ENCODE results near the gene PECR. TPM values are rescaled to one million over a fixed set of nuclear protein-coding genes. Genes with fewer than 3 reads are reported as not detected.

Gene PECR
- total RNA-seq, 4 donors from 2014 or later, result 11.1 to 15.6 (median 11.9) TPM

GRCh38 chr2:216110620-216111019 lies 29.0 kb upstream of the PECR start:
- DNase-seq (ENCODE audit: low spot score in 2 of 2), result no peak
- Histone ChIP-seq H3K9me3 (no peaks in the 10 kb centered on the region), H3K27ac (peak overlapping the region; percentile 94), H3K27me3 (no peaks in the 10 kb centered on the region), H3K36me3 (peaks cover 26% of the 10 kb centered on the region), H3K4me1 (peaks cover 46% of the 10 kb centered on the region), H3K4me3 (peak overlapping the region; percentile 92)
- no peak for TF ChIP-seq POLR2AphosphoS5 (IDR thresholded peaks at IDR 0.05)
- no peak for TF ChIP-seq POLR2A (IDR thresholded peaks at IDR 0.05)
- TF ChIP-seq, protein P1, sequence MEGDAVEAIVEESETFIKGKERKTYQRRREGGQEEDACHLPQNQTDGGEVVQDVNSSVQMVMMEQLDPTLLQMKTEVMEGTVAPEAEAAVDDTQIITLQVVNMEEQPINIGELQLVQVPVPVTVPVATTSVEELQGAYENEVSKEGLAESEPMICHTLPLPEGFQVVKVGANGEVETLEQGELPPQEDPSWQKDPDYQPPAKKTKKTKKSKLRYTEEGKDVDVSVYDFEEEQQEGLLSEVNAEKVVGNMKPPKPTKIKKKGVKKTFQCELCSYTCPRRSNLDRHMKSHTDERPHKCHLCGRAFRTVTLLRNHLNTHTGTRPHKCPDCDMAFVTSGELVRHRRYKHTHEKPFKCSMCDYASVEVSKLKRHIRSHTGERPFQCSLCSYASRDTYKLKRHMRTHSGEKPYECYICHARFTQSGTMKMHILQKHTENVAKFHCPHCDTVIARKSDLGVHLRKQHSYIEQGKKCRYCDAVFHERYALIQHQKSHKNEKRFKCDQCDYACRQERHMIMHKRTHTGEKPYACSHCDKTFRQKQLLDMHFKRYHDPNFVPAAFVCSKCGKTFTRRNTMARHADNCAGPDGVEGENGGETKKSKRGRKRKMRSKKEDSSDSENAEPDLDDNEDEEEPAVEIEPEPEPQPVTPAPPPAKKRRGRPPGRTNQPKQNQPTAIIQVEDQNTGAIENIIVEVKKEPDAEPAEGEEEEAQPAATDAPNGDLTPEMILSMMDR (IDR thresholded peaks at IDR 0.05), result no peak
- no peak for TF ChIP-seq EP300 (IDR thresholded peaks at IDR 0.05)
- 7% methylated on average over 1 of the region's 1 CpG for WGBS

DNA sequence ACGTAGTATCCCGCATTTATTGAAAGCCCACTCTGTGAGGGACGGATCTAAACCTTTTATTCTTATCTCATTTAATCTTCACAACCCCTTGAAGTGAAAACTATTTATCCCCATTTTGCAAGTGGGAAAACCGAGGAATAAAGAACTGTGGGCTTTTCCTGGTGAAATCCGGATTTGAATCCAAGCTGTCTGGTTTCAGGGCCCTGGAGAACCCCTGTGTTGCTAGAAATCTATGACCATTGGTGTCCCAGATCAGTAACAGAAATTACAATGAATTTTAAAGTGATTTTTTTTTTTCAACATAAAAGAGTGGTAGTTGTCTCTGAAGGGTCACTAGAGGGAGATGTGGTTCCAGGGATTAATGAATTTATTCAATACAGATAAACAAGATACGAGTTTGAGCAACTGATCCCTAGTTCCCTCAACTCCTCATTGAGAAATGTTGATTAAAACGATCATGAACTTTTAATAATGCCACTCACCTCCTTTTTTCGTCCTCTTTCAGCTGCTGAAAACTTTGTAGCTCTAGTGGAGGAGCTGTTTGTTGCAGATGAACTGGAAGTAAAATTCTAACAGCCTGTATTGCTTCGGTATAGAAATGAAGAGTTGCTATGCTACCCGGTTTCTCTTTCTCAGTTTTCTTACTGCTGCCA lies 28.5 kb upstream of the PECR start:
- Histone ChIP-seq H3K9me3 (no peaks in the 10 kb centered on the region), H3K4me3 (peak overlapping the region; percentile 92), H3K27ac (peak overlapping the region; percentile 94), H3K36me3 (peaks cover 26% of the 10 kb centered on the region), H3K27me3 (no peaks in the 10 kb centered on the region), H3K4me1 (peaks cover 44% of the 10 kb centered on the region)
- TF ChIP-seq POLR2A (IDR thresholded peaks at IDR 0.05) (no peak), EP300 (IDR thresholded peaks at IDR 0.05) (no peak), POLR2AphosphoS5 (IDR thresholded peaks at IDR 0.05) (no peak)
- TF ChIP-seq, protein P1 (IDR thresholded peaks at IDR 0.05), result peak; percentile 4 to 26
- WGBS, result 2% methylated on average over 10 of the region's 10 CpGs
- DNase-seq (ENCODE audit: low spot score in 2 of 2), result no peak

GRCh38 chr2:216108967-216109921 lies 27.6 kb upstream of the PECR start, which contains the start of gene XRCC5:
Gene XRCC5 (plus strand): TSS chr2:216109348. CDS start chr2:216109437, 89 bp downstream.
- TF ChIP-seq POLR2AphosphoS5 (IDR thresholded peaks at IDR 0.05) (peak; percentile 78 to 92 (median 92)), POLR2A (IDR thresholded peaks at IDR 0.05) (peak; percentile 29 to 79), EP300 (IDR thresholded peaks at IDR 0.05) (no peak)
- TF ChIP-seq, protein P1 (IDR thresholded peaks at IDR 0.05), result no peak
- Histone ChIP-seq H3K4me1 (peaks cover 39% of the 10 kb centered on the region), H3K4me3 (peak within 1 kb of the TSS; percentile 92), H3K36me3 (peaks cover 26% of the 10 kb centered on the region), H3K9me3 (no peaks in the 10 kb centered on the region), H3K27me3 (no peaks in the 10 kb centered on the region), H3K27ac (peak within 1 kb of the TSS; percentile 94)
- WGBS, result 0% methylated on average over 46 of the region's 57 CpGs
- DNase-seq (ENCODE audit: low spot score in 2 of 2), result peak; percentile 98

DNA sequence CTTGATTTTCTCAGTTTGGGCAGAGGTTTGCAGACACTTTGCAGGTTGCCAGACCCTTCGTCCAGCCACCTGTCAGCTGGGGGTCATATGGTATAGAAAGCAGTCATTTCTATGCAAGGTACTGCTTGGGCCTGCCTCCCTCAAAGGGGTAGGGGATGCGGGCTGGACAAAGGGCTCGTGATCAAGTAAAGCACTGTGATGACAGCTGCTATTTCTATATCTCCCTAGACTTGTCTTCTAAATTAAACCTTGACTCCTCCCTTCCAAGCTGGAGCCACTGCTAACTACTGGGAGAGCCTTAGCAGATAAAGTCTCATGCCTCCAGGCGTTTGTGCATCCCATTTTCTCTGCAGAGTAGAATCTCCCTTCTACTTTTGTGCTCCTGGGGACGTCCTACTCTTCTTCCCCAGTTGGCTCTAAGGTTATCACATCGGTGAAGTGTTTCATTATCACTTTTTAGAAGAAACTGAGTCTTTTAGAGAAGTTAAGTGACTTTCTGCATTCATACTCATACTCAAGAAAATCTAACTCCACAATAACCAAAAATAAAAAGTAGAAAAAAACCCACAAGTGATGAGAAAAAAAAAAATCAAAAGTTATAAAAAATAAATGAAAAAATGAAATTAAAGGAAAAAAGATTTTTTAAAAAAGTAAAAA lies 26.8 kb upstream of the PECR start:
- no peak for TF ChIP-seq EP300 (IDR thresholded peaks at IDR 0.05)
- WGBS, result 39% methylated on average over 6 of the region's 6 CpGs
- DNase-seq (ENCODE audit: low spot score in 2 of 2), result no peak
- Histone ChIP-seq H3K36me3 (peaks cover 23% of the 10 kb centered on the region), H3K4me1 (peaks cover 36% of the 10 kb centered on the region), H3K9me3 (no peaks in the 10 kb centered on the region), H3K4me3 (peak overlapping the region; percentile 92), H3K27ac (peak overlapping the region; percentile 12), H3K27me3 (no peaks in the 10 kb centered on the region)

DNA sequence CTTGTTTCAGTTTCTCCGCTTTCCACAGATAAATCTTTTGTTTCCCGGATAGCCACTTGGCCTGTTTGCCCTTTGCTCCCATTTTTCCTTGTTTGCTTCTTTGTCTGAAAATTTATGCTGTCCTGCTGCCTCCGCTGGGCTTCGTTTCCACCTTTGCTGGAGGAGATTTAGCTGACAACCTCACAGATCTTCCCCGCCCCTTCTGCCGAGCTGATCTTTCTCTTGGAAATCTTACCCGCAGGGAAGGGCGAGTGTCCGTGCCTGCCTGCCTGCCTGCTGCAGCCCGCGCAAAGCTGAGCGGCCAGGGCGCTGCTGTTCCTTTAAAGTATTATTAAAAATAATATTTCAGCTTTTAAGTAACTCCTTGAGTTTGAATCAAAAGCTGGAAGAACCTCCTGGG lies 26.2 kb upstream of the PECR start:
- WGBS, result 31% methylated on average over 13 of the region's 13 CpGs
- H3K4me3 ChIP-seq, result no peak overlapping the region

More for the DNA sequence above, 26.2 kb upstream of the PECR start:
- Histone ChIP-seq H3K27ac (no peak overlapping the region), H3K9me3 (no peaks in the 10 kb centered on the region), H3K4me1 (peaks cover 36% of the 10 kb centered on the region), H3K27me3 (no peaks in the 10 kb centered on the region), H3K36me3 (peaks cover 17% of the 10 kb centered on the region)
- DNase-seq (ENCODE audit: low spot score in 2 of 2), result no peak
- TF ChIP-seq, protein P1 (IDR thresholded peaks at IDR 0.05), result no peak
- TF ChIP-seq POLR2A (IDR thresholded peaks at IDR 0.05), result no peak
- no peak for TF ChIP-seq EP300 (IDR thresholded peaks at IDR 0.05)
- TF ChIP-seq POLR2AphosphoS5 (IDR thresholded peaks at IDR 0.05), result no peak

Data from suprapubic skin (tissue), 4 donors.